HCT116 (cell line): ENCODE results near the gene RCVRN. TPM values are rescaled to one million over a fixed set of nuclear protein-coding genes. Genes with fewer than 3 reads are reported as not detected.

Experiments
- ATAC-seq: fragments of 200-7000 bp; cut with Tn5 transposase; 2 replicates; pipeline ENCODE4 v1.9.1; 2020; ENCODE audit warnings: mild to moderate bottlenecking, moderate library complexity
- BruUV-seq: library from RNA; stranded (reverse); fragments of 400-500 nt; replicated peaks from 2 replicates; lab custom pipeline; 2021; lab: Mats Ljungman, UMichigan
- CTCF ChIA-PET: fragments of 300-600 bp; sonication (Branson Sonifier 250); formaldehyde crosslinking; loops from one replicate; lab custom pipeline; 2021; ENCODE audit warnings: antibody characterized with exemption; lab: Charles Lee
- POLR2A ChIA-PET: fragments of 300-600, 350-600 bp; sonication (Branson Sonifier 250); formaldehyde crosslinking; loops from one replicate; lab custom pipeline; 2021; ENCODE audit warnings: antibody characterized with exemption; lab: Charles Lee
- RAD21 ChIA-PET, 2 experiments: fragments of 300-600 bp; sonication (Branson Sonifier 250); formaldehyde crosslinking; loops; one replicate each; lab custom pipeline; 2023; ENCODE audit warnings: low total read pairs in 2 of 2; ENCODE audit not compliant: uncharacterized antibody in 2 of 2, unreplicated experiment in 2 of 2, low non-redundant PET in 1 of 2; lab: Charles Lee
- DNase-seq: peaks from one replicate; pipeline ENCODE4 v3.0.0-alpha.2; 2010; ENCODE audit warnings: low read depth, low spot score
- H2AFZ ChIP-seq: fragments of 200-600 bp; shearing (Covaris generic), sonication (generic); 2 replicates; pipeline ENCODE4 v1.6.1; 2017; ENCODE audit warnings: low read depth, mixed run types, mixed read lengths, antibody characterized with exemption, low read length; ENCODE audit not compliant: poor library complexity, severe bottlenecking
- H3K27ac ChIP-seq: 2 replicates; pipeline ENCODE4 v1.5.1; 2012; ENCODE audit warnings: low read depth, low read length
- H3K27me3 ChIP-seq: fragments of 200-600 bp; sonication (generic); 2 replicates; pipeline ENCODE4 v1.6.1; 2016; ENCODE audit warnings: mixed run types, low read length, mixed read lengths; ENCODE audit not compliant: insufficient read depth
- H3K36me3 ChIP-seq, 2 experiments: fragments of 200-500 bp in 1 of 2; fragments of 200-600 bp in 1 of 2; sonication (Bioruptor generic) in 1 of 2; sonication (generic) in 1 of 2; 2 replicates each; pipeline versions ENCODE4 v1.5.1 to v1.6.1; 2014 to 2016; ENCODE audit warnings: low read length in 2 of 2, inconsistent platforms in 1 of 2, mixed read lengths in 1 of 2, mixed run types in 1 of 2; ENCODE audit not compliant: insufficient read depth in 2 of 2, control insufficient read depth in 1 of 2
- H3K4me1 ChIP-seq, 2 experiments: fragments of 200-600 bp in 1 of 2; sonication (generic) in 1 of 2; 2 replicates each; pipeline versions ENCODE4 v1.5.1 to v1.6.1; 2012 to 2017; ENCODE audit warnings: low read length in 2 of 2, inconsistent platforms in 1 of 2, mild to moderate bottlenecking in 1 of 2, mixed read lengths in 1 of 2, mixed run types in 1 of 2, moderate library complexity in 1 of 2; ENCODE audit not compliant: insufficient read depth in 2 of 2, control insufficient read depth in 1 of 2
- H3K4me2 ChIP-seq: fragments of 200-600 bp; sonication (generic); 2 replicates; pipeline ENCODE4 v1.6.1; 2017; ENCODE audit warnings: mixed run types, low read length, mixed read lengths
- H3K4me3 ChIP-seq, 2 experiments: fragments of 200-600 bp in 1 of 2; sonication (generic) in 1 of 2; replicated peaks in 1 of 2; 2 replicates each; pipeline ENCODE4 v1.5.1; 2011 to 2016; ENCODE audit warnings: low read length in 2 of 2, control low read depth in 1 of 2, low read depth in 1 of 2, mild to moderate bottlenecking in 1 of 2, mixed read lengths in 1 of 2, mixed run types in 1 of 2
- H3K79me2 ChIP-seq: fragments of 200-600 bp; sonication (generic); 2 replicates; pipeline ENCODE4 v1.6.1; 2017; ENCODE audit warnings: mild to moderate bottlenecking, mixed run types, low read length, moderate library complexity, mixed read lengths; ENCODE audit not compliant: insufficient read depth
- H3K9ac ChIP-seq: fragments of 200-600 bp; sonication (generic); 2 replicates; pipeline ENCODE4 v1.6.1; 2016; ENCODE audit warnings: low read length, mixed read lengths
- H3K9me2 ChIP-seq: fragments of 200-600 bp; sonication (generic), shearing (Covaris generic); 2 replicates; pipeline ENCODE4 v1.6.1; 2017; ENCODE audit warnings: mixed run types, mild to moderate bottlenecking, moderate library complexity; ENCODE audit not compliant: insufficient read depth
- H3K9me3 ChIP-seq, 2 experiments: fragments of 200-500 bp in 1 of 2; fragments of 200-600 bp in 1 of 2; sonication (Bioruptor generic) in 1 of 2; sonication (generic) in 1 of 2; 2 replicates each; pipeline ENCODE4 v1.6.1; 2014 to 2017; ENCODE audit warnings: low read length in 2 of 2, mixed read lengths in 2 of 2, inconsistent platforms in 1 of 2, low read depth in 1 of 2, mild to moderate bottlenecking in 1 of 2, mixed run types in 1 of 2, moderate library complexity in 1 of 2; ENCODE audit not compliant: control insufficient read depth in 1 of 2, insufficient read depth in 1 of 2
- H4K20me1 ChIP-seq: fragments of 200-600 bp; sonication (generic), shearing (Covaris generic); 2 replicates; pipeline ENCODE4 v1.6.1; 2017; ENCODE audit warnings: mixed run types, mild to moderate bottlenecking, moderate library complexity; ENCODE audit not compliant: insufficient read depth
- CBX3 ChIP-seq: IDR thresholded peaks from 2 replicates; pipeline ENCODE4 v1.6.1; 2012; ENCODE audit warnings: low read depth
- CTCF ChIP-seq, 3 experiments: fragments of 200-600 bp in 1 of 3; sonication (generic) in 1 of 3; IDR thresholded peaks in 2 of 3; conservative IDR thresholded peaks in 1 of 3; 2 replicates each; pipeline ENCODE4 v1.5.1; 2012 to 2017; ENCODE audit warnings: low read depth in 2 of 3, low read length in 2 of 3, antibody characterized with exemption in 1 of 3, borderline replicate concordance in 1 of 3, control low read depth in 1 of 3, mild to moderate bottlenecking in 1 of 3, mixed read lengths in 1 of 3, mixed run types in 1 of 3, moderate library complexity in 1 of 3; ENCODE audit not compliant: insufficient read depth in 1 of 3
- EGR1 ChIP-seq: IDR thresholded peaks from 2 replicates; pipeline ENCODE4 v1.6.1; 2012; ENCODE audit warnings: low read depth
- ELF1 ChIP-seq: IDR thresholded peaks from 2 replicates; pipeline ENCODE4 v1.6.1; 2012; ENCODE audit warnings: low read depth, borderline replicate concordance
- EZH2 ChIP-seq: fragments of 200-600 bp; sonication (generic); IDR thresholded peaks from 2 replicates; pipeline ENCODE4 v1.6.1; 2017; ENCODE audit warnings: antibody characterized with exemption, mixed run types
- EZH2phosphoT487 ChIP-seq: fragments of 200-600 bp; IDR thresholded peaks from 2 replicates; pipeline ENCODE4 v1.6.1; 2018; ENCODE audit warnings: antibody characterized with exemption, borderline replicate concordance
- POLR2A ChIP-seq: IDR thresholded peaks from 2 replicates; pipeline ENCODE4 v1.7.0; 2011; ENCODE audit warnings: borderline replicate concordance; ENCODE audit not compliant: insufficient read depth, insufficient read length; ENCODE audit errors: extremely low read depth
- RAD21 ChIP-seq: IDR thresholded peaks from 2 replicates; pipeline ENCODE4 v1.6.1; 2012; ENCODE audit warnings: low read depth, mild to moderate bottlenecking
- SP1 ChIP-seq: IDR thresholded peaks from 2 replicates; pipeline ENCODE4 v1.6.1; 2012; ENCODE audit warnings: low read depth
- SRF ChIP-seq: IDR thresholded peaks from 2 replicates; pipeline ENCODE4 v1.6.1; 2012; ENCODE audit warnings: low read depth
- TCF7L2 ChIP-seq: IDR thresholded peaks from 2 replicates; pipeline ENCODE4 v1.7.0; 2011; ENCODE audit warnings: borderline replicate concordance, inconsistent platforms; ENCODE audit not compliant: insufficient read depth, insufficient read length; ENCODE audit errors: extremely low read depth
- ZNF274 ChIP-seq: fragments of 200-500 bp; sonication (Bioruptor generic); IDR thresholded peaks from 2 replicates; pipeline ENCODE4 v1.6.1; 2014; ENCODE audit warnings: mild to moderate bottlenecking, low read depth, low read length, inconsistent platforms
- intact Hi-C: fragments of 100-400 bp; cut with micrococcal nuclease; formaldehyde crosslinking; loops from 2 replicates; pipeline ENCODE4 v1.10.0; 2022
- total RNA-seq: library from RNA; stranded (reverse); gene quantifications from one replicate; pipeline ENCODE4 v1.2.1, GENCODE V29; 2021; ENCODE audit not compliant: unreplicated experiment
- TF ChIP-seq, protein P1 (sequence below): IDR thresholded peaks from 2 replicates; pipeline ENCODE4 v1.6.1; 2012
- TF ChIP-seq, protein P2 (sequence below): IDR thresholded peaks from 2 replicates; pipeline ENCODE4 v1.6.1; 2012; ENCODE audit warnings: low read depth

RCVRN gene
- total RNA-seq, 1 experiment from 2014 or later: not detected

- no TSS peak for BruUV-seq
- ATAC-seq: no peak
- CTCF ChIA-PET: interaction anchor here (0.6 to 0.7 kb wide), 2 partner anchors 12 to 15 kb away, joined by 3 read pairs; no protein-coding TSS in a partner anchor
Observed at GRCh38 chr17:9902120-9902519, 3.0 kb downstream of the RCVRN start.

More at GRCh38 chr17:9902120-9902519, 3.0 kb downstream of the RCVRN start:
- DNase-seq: no peak
- Histone ChIP-seq H3K27ac (no peak overlapping the region), H3K79me2 (no peaks in the 10 kb centered on the region), H3K9ac (no peak overlapping the region), H4K20me1 (no peaks in the 10 kb centered on the region), H3K9me3 (no peaks in the 10 kb centered on the region), H3K4me1 (peaks cover 4 to 7% of the 10 kb centered on the region in 2 experiments; a peak in 3 of 4 replicates), H2AFZ (no peak overlapping the region), H3K4me2 (no peak overlapping the region), H3K36me3 (no peaks in the 10 kb centered on the region), H3K9me2 (no peaks in the 10 kb centered on the region), H3K4me3 (no peak overlapping the region), H3K27me3 (peaks cover 7% of the 10 kb centered on the region; the same call in 1 of the 2 replicates)
- RAD21 ChIA-PET: no interaction called here
- TF ChIP-seq, protein P1, sequence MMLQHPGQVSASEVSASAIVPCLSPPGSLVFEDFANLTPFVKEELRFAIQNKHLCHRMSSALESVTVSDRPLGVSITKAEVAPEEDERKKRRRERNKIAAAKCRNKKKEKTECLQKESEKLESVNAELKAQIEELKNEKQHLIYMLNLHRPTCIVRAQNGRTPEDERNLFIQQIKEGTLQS: no peak
- TF ChIP-seq SP1: no peak
- no peak for TF ChIP-seq TCF7L2
- no peak for TF ChIP-seq POLR2A
- TF ChIP-seq EGR1: no peak
- TF ChIP-seq ELF1: no peak
- TF ChIP-seq, protein P2, sequence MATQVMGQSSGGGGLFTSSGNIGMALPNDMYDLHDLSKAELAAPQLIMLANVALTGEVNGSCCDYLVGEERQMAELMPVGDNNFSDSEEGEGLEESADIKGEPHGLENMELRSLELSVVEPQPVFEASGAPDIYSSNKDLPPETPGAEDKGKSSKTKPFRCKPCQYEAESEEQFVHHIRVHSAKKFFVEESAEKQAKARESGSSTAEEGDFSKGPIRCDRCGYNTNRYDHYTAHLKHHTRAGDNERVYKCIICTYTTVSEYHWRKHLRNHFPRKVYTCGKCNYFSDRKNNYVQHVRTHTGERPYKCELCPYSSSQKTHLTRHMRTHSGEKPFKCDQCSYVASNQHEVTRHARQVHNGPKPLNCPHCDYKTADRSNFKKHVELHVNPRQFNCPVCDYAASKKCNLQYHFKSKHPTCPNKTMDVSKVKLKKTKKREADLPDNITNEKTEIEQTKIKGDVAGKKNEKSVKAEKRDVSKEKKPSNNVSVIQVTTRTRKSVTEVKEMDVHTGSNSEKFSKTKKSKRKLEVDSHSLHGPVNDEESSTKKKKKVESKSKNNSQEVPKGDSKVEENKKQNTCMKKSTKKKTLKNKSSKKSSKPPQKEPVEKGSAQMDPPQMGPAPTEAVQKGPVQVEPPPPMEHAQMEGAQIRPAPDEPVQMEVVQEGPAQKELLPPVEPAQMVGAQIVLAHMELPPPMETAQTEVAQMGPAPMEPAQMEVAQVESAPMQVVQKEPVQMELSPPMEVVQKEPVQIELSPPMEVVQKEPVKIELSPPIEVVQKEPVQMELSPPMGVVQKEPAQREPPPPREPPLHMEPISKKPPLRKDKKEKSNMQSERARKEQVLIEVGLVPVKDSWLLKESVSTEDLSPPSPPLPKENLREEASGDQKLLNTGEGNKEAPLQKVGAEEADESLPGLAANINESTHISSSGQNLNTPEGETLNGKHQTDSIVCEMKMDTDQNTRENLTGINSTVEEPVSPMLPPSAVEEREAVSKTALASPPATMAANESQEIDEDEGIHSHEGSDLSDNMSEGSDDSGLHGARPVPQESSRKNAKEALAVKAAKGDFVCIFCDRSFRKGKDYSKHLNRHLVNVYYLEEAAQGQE: no peak
- no peak for TF ChIP-seq CTCF (IDR thresholded peaks at IDR 0.05 in 2 of 3, conservative IDR thresholded peaks at IDR 0.05 in 1 of 3; ENCODE audit: borderline replicate concordance in 1 of 3, insufficient read depth in 1 of 3, low read depth in 2 of 3, low read length in 2 of 3)
- no peak for TF ChIP-seq CBX3
- TF ChIP-seq EZH2phosphoT487: no peak
- TF ChIP-seq RAD21: no peak
- TF ChIP-seq SRF: no peak
- TF ChIP-seq ZNF274: no peak
- TF ChIP-seq EZH2: no peak
- intact Hi-C loops: no loop called here
- POLR2A ChIA-PET: no interaction called here
